ENCODE data around the gene PSMA5.

GRCh38 chr1:109426281-109427170 is at the start of gene PSMA5:
- TF ChIP-seq POLR2A (IDR thresholded peaks at IDR 0.05; ENCODE audit: low read depth, low read length) (peak; percentile 98), TAF1 (IDR thresholded peaks at IDR 0.05; ENCODE audit: low read depth, low read length) (peak; percentile 92), PAX5 (IDR thresholded peaks at IDR 0.05; ENCODE audit: insufficient read depth, low read length, severe bottlenecking) (no peak), SPI1 (IDR thresholded peaks at IDR 0.05; ENCODE audit: low read depth, low read length) (0 out of 2 replicates have a peak, but pooled peaks have one; percentile 19), POLR2AphosphoS5 (IDR thresholded peaks at IDR 0.05; ENCODE audit: low read depth, low read length) (peak; percentile 97), POU2F2 (IDR thresholded peaks at IDR 0.05; ENCODE audit: low read depth, low read length) (peak; percentile 88)

Data from GM12891 (cell line).